ENCODE results near the gene TEDC1. TPM values are rescaled to one million over a fixed set of nuclear protein-coding genes. Genes with fewer than 3 reads are reported as not detected.

Gene TEDC1
- total RNA-seq, 1 experiment from 2014 or later = 17.6 TPM

- no TSS peak for BruUV-seq (replicated peaks)
- H3K36me3 Mint-ChIP-seq (ENCODE audit: insufficient read depth, unreplicated experiment) = peaks cover 25% of the 10 kb centered on the region
- H3K4me3 Mint-ChIP-seq (ENCODE audit: unreplicated experiment) = no peak overlapping the region
- intact Hi-C loops (cut with micrococcal nuclease) = no loop called here
- no peaks in the 10 kb centered on the region for H3K9me3 Mint-ChIP-seq (ENCODE audit: unreplicated experiment)
- no peak for DNase-seq (ENCODE audit: unreplicated experiment)
- POLR2A ChIA-PET = no interaction called here
- peaks cover 6% of the 10 kb centered on the region for H3K4me1 Mint-ChIP-seq (ENCODE audit: insufficient read depth, unreplicated experiment)
- CTCF ChIA-PET = interaction anchor here (1.1 kb wide), 1 partner anchor 44 kb away, joined by 3 read pairs; no protein-coding TSS in a partner anchor
- H3K27ac Mint-ChIP-seq (ENCODE audit: low read depth, unreplicated experiment) = no peak overlapping the region
- no peaks in the 10 kb centered on the region for H3K27me3 Mint-ChIP-seq (ENCODE audit: insufficient read depth, unreplicated experiment)
- TF ChIP-seq CTCF (IDR thresholded peaks at IDR 0.05; ENCODE audit: unreplicated experiment) = no peak
Observed at GRCh38 chr14:105445290-105445689, 45.8 kb upstream of the TEDC1 start.

- BruUV-seq (replicated peaks) = no TSS peak
- Mint-ChIP-seq H3K9me3 (ENCODE audit: unreplicated experiment) (no peaks in the 10 kb centered on the region), H3K36me3 (ENCODE audit: insufficient read depth, unreplicated experiment) (peaks cover 33% of the 10 kb centered on the region), H3K27me3 (ENCODE audit: insufficient read depth, unreplicated experiment) (no peaks in the 10 kb centered on the region), H3K4me1 (ENCODE audit: insufficient read depth, unreplicated experiment) (peaks cover 6% of the 10 kb centered on the region), H3K27ac (ENCODE audit: low read depth, unreplicated experiment) (peak overlapping the region; percentile 23), H3K4me3 (ENCODE audit: unreplicated experiment) (no peak overlapping the region)
- intact Hi-C loops (cut with micrococcal nuclease) = no loop called here
- ChIA-PET CTCF (interaction anchor here (0.5 kb wide), 1 partner anchor 11 kb away, joined by 4 read pairs; no protein-coding TSS in a partner anchor), POLR2A (no interaction called here)
- DNase-seq (ENCODE audit: unreplicated experiment) = no peak
- TF ChIP-seq CTCF (IDR thresholded peaks at IDR 0.05; ENCODE audit: unreplicated experiment) = no peak
Observed at GRCh38 chr14:105445901-105446845, 44.9 kb upstream of the TEDC1 start.

DNA sequence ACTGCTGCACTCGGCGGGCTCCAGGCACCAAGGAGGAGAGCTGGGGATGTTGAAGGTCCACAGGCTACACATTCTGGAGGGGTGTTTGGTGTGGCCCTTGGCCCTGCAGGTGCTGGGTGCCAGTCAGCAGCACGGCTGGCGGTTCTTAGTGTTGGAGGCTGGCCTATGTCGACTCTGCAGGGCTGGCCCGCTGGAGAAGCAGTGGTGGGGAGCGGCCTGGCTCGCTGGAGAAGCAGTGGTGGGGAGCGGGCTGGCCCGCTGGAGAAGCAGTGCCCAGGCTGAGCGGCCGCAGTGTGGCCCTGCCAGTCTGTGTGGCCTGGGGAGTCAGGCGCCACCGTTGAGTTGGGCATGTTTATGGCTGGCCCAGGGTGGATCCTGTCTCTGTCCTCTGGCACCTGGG lies 44.1 kb upstream of the TEDC1 start:
- H3K4me3 Mint-ChIP-seq (ENCODE audit: unreplicated experiment) = no peak overlapping the region
- intact Hi-C loops (cut with micrococcal nuclease) = no loop called here
- H3K4me1 Mint-ChIP-seq (ENCODE audit: insufficient read depth, unreplicated experiment) = peaks cover under 1% of the 10 kb centered on the region
- CTCF ChIA-PET = no interaction called here
- H3K27me3 Mint-ChIP-seq (ENCODE audit: insufficient read depth, unreplicated experiment) = no peaks in the 10 kb centered on the region
- no peak for DNase-seq (ENCODE audit: unreplicated experiment)
- POLR2A ChIA-PET = no interaction called here
- peaks cover 35% of the 10 kb centered on the region for H3K36me3 Mint-ChIP-seq (ENCODE audit: insufficient read depth, unreplicated experiment)
- no peaks in the 10 kb centered on the region for H3K9me3 Mint-ChIP-seq (ENCODE audit: unreplicated experiment)
- no TSS peak for BruUV-seq (replicated peaks)
- peak overlapping the region; percentile 23 for H3K27ac Mint-ChIP-seq (ENCODE audit: low read depth, unreplicated experiment)
- TF ChIP-seq CTCF (IDR thresholded peaks at IDR 0.05; ENCODE audit: unreplicated experiment) = no peak
